Activated T-helper 17 cell treated with anti-CD3 and anti-CD28 coated beads, Interleukin-2, amount 50 U/mL, for 72 hours (primary cell): Measurements from ENCODE around the gene TMEM187. TPM values are rescaled to one million over a fixed set of nuclear protein-coding genes. Genes with fewer than 3 reads are reported as not detected.

ENCODE experiments used
- ATAC-seq: fragments of 150-1000 bp; cut with Tn5 transposase; replicated peaks from 2 replicates; pipeline ENCODE4 v1.10.0; 2021; ENCODE audit warnings: mild to moderate bottlenecking, moderate library complexity
- H3K27ac Mint-ChIP-seq: one replicate; pipeline ENCODE4 v1.8.0; 2022; ENCODE audit warnings: mixed read lengths
- H3K27me3 Mint-ChIP-seq: one replicate; pipeline ENCODE4 v1.8.0; 2022; ENCODE audit warnings: mixed read lengths
- H3K36me3 Mint-ChIP-seq: one replicate; pipeline ENCODE4 v1.8.0; 2022; ENCODE audit warnings: low read depth, mild to moderate bottlenecking, mixed read lengths
- H3K4me1 Mint-ChIP-seq: one replicate; pipeline ENCODE4 v1.8.0; 2022; ENCODE audit warnings: mixed read lengths
- H3K4me3 Mint-ChIP-seq: one replicate; pipeline ENCODE4 v1.8.0; 2022; ENCODE audit warnings: mild to moderate bottlenecking, mixed read lengths
- H3K9me3 Mint-ChIP-seq: one replicate; pipeline ENCODE4 v1.8.0; 2022; ENCODE audit warnings: mixed read lengths
- total RNA-seq, 2 donors: library from RNA; stranded (reverse); gene quantifications; one replicate each; pipeline ENCODE4 v1.2.3, GENCODE V29; 2022

Gene TMEM187
- total RNA-seq, 2 donors from 2014 or later: 7.1 to 7.8 TPM

GRCh38 chrX:154028502-154029184 lies 56.1 kb downstream of the TMEM187 start:
- Mint-ChIP-seq H3K36me3 (peaks cover 52% of the 10 kb centered on the region), H3K9me3 (no peaks in the 10 kb centered on the region), H3K4me1 (no peaks in the 10 kb centered on the region), H3K27me3 (no peaks in the 10 kb centered on the region), H3K27ac (peak overlapping the region; percentile 31), H3K4me3 (no peak overlapping the region)
- no peak for ATAC-seq

GRCh38 chrX:154029439-154029838 lies 56.9 kb downstream of the TMEM187 start:
- no peaks in the 10 kb centered on the region for H3K27me3 Mint-ChIP-seq
- H3K36me3 Mint-ChIP-seq: peaks cover 52% of the 10 kb centered on the region
- ATAC-seq: no peak
- H3K4me3 Mint-ChIP-seq: no peak overlapping the region
- H3K9me3 Mint-ChIP-seq: no peaks in the 10 kb centered on the region
- H3K27ac Mint-ChIP-seq: no peak overlapping the region
- no peaks in the 10 kb centered on the region for H3K4me1 Mint-ChIP-seq

- H3K27ac Mint-ChIP-seq: no peak overlapping the region
- ATAC-seq: no peak
- no peaks in the 10 kb centered on the region for H3K9me3 Mint-ChIP-seq
- peaks cover 58% of the 10 kb centered on the region for H3K36me3 Mint-ChIP-seq
- H3K4me1 Mint-ChIP-seq: no peaks in the 10 kb centered on the region
- H3K4me3 Mint-ChIP-seq: no peak overlapping the region
- no peaks in the 10 kb centered on the region for H3K27me3 Mint-ChIP-seq
These were observed 57.7 kb downstream of the TMEM187 start for GRCh38 chrX:154030266-154030665.

- Mint-ChIP-seq H3K27me3 (no peaks in the 10 kb centered on the region), H3K4me1 (no peaks in the 10 kb centered on the region), H3K36me3 (peaks cover 59% of the 10 kb centered on the region), H3K9me3 (no peaks in the 10 kb centered on the region), H3K4me3 (no peak overlapping the region), H3K27ac (no peak overlapping the region)
- ATAC-seq: no peak
These were observed 58.3 kb downstream of the TMEM187 start for GRCh38 chrX:154030715-154031305.

GRCh38 chrX:154032160-154032559 lies 59.6 kb downstream of the TMEM187 start:
- Mint-ChIP-seq H3K4me3 (no peak overlapping the region), H3K4me1 (no peaks in the 10 kb centered on the region), H3K27ac (no peak overlapping the region), H3K36me3 (peaks cover 68% of the 10 kb centered on the region), H3K9me3 (no peaks in the 10 kb centered on the region), H3K27me3 (no peaks in the 10 kb centered on the region)
- ATAC-seq: no peak

- H3K36me3 Mint-ChIP-seq: peaks cover 67% of the 10 kb centered on the region
- no peaks in the 10 kb centered on the region for H3K27me3 Mint-ChIP-seq
- H3K27ac Mint-ChIP-seq: no peak overlapping the region
- no peak overlapping the region for H3K4me3 Mint-ChIP-seq
- no peak for ATAC-seq
- no peaks in the 10 kb centered on the region for H3K4me1 Mint-ChIP-seq
- no peaks in the 10 kb centered on the region for H3K9me3 Mint-ChIP-seq
These were observed 60.1 kb downstream of the TMEM187 start for GRCh38 chrX:154032653-154033052.

Other genes starting within 250 kb of the TMEM187 start
- 100 to 1,000 TPM; 115 to 170 TPM for gene BCAP31, start 248.4 kb upstream of the TMEM187 start, total RNA-seq
- gene ABCD1, start 247.9 kb upstream of the TMEM187 start, total RNA-seq: 1 to 10 TPM; 6.7 to 9.4 TPM
- gene PLXNB3, start 208.5 kb upstream of the TMEM187 start, total RNA-seq: 1 to 10 TPM in 1 of 2 donors, under 1 TPM in 1; 0.45 to 7.9 TPM
- not detected for gene SRPK3, start 191.7 kb upstream of the TMEM187 start, total RNA-seq
- gene IDH3G, start 178.4 kb upstream of the TMEM187 start, total RNA-seq: 10 to 100 TPM; 62.0 to 82.2 TPM
- gene SSR4, start 178.1 kb upstream of the TMEM187 start, total RNA-seq: 100 to 1,000 TPM; 150 to 152 TPM
- gene PDZD4, start 142.2 kb upstream of the TMEM187 start, total RNA-seq: 1 to 10 TPM; 1.3 to 8.0 TPM
- 1 to 10 TPM; 2.3 to 2.4 TPM for gene L1CAM, start 86.6 kb upstream of the TMEM187 start, total RNA-seq
- gene AVPR2, start 68.1 kb upstream of the TMEM187 start, total RNA-seq: under 1 TPM in 1 of 2 donors, not detected in 1; 0.32 TPM
- gene ARHGAP4, start 46.5 kb upstream of the TMEM187 start, total RNA-seq: 100 to 1,000 TPM; 105 to 147 TPM
- 100 to 1,000 TPM in 1 of 2 donors, 10 to 100 TPM in 1; 74.7 to 146 TPM for gene NAA10, start 37.7 kb upstream of the TMEM187 start, total RNA-seq
- gene RENBP, start 28.1 kb upstream of the TMEM187 start, total RNA-seq: 1 to 10 TPM; 4.7 to 4.9 TPM
- gene HCFC1, start 936 bp upstream of the TMEM187 start, total RNA-seq: 100 to 1,000 TPM in 1 of 2 donors, 10 to 100 TPM in 1; 85.5 to 134 TPM
- gene IRAK1, start 47.1 kb downstream of the TMEM187 start, total RNA-seq: 100 to 1,000 TPM; 113 to 224 TPM
- gene MECP2, start 125.0 kb downstream of the TMEM187 start, total RNA-seq: 10 to 100 TPM; 72.2 to 87.8 TPM
- gene OPN1LW, start 171.5 kb downstream of the TMEM187 start, total RNA-seq: not detected
- not detected for gene OPN1MW, start 209.8 kb downstream of the TMEM187 start, total RNA-seq
- not detected for gene OPN1MW2, start 247.0 kb downstream of the TMEM187 start, total RNA-seq